H1 (cell line): ENCODE data around the gene RORB. TPM values are rescaled to one million over a fixed set of nuclear protein-coding genes. Genes with fewer than 3 reads are reported as not detected.

Source experiments
- CTCF ChIA-PET: fragments of 300-600 bp; sonication (Branson Sonifier 250); formaldehyde crosslinking; loops from one replicate; lab custom pipeline; 2021; ENCODE audit not compliant: partially characterized antibody; lab: Charles Lee
- POLR2A ChIA-PET: fragments of 300-600 bp; sonication (Branson Sonifier 250); formaldehyde crosslinking; loops from one replicate; lab custom pipeline; 2021; ENCODE audit warnings: inconsistent platforms; ENCODE audit not compliant: partially characterized antibody; lab: Charles Lee
- DNase-seq, 2 experiments: peaks; one replicate each; pipeline versions ENCODE4 v3.0.0 to v3.0.0-alpha.2; 2010 to 2022; ENCODE audit warnings: low spot score in 2 of 2, low read depth in 1 of 2, mixed read lengths in 1 of 2
- FAIRE-seq: peaks from 2 replicates; lab custom pipeline; 2011; peaks lifted over from hg19 to GRCh38; lab: Jason Lieb, UNC
- H2AFZ ChIP-seq: 2 replicates; pipeline ENCODE4 v1.8.1; 2012; ENCODE audit warnings: low read length, inconsistent platforms
- H2AK5ac ChIP-seq: 2 replicates; pipeline ENCODE4 v1.6.1; 2013; ENCODE audit warnings: low read depth, low read length
- H2BK120ac ChIP-seq: replicated peaks from 2 replicates; pipeline ENCODE3; 2013; ENCODE audit warnings: low read depth, low read length, inconsistent platforms
- H2BK12ac ChIP-seq: 2 replicates; pipeline ENCODE4 v1.6.1; 2013; ENCODE audit warnings: low read depth, low read length
- H2BK15ac ChIP-seq: 2 replicates; pipeline ENCODE4 v1.6.1; 2013; ENCODE audit warnings: low read length
- H2BK20ac ChIP-seq: 2 replicates; pipeline ENCODE4 v1.6.1; 2013; ENCODE audit warnings: low read length
- H2BK5ac ChIP-seq: 2 replicates; pipeline ENCODE4 v1.6.1; 2013; ENCODE audit warnings: low read depth, low read length
- H3K14ac ChIP-seq: 2 replicates; pipeline ENCODE4 v1.6.1; 2013; ENCODE audit warnings: inconsistent platforms; ENCODE audit not compliant: insufficient read length
- H3K18ac ChIP-seq: 2 replicates; pipeline ENCODE4 v1.6.1; 2013; ENCODE audit warnings: low read length; ENCODE audit errors: extremely low read depth
- H3K23ac ChIP-seq: 2 replicates; pipeline ENCODE4 v1.6.1; 2013; ENCODE audit warnings: inconsistent platforms; ENCODE audit not compliant: insufficient read length
- H3K23me2 ChIP-seq: 2 replicates; pipeline ENCODE4 v1.6.1; 2013; ENCODE audit warnings: low read depth, low read length
- H3K27ac ChIP-seq: 2 replicates; pipeline ENCODE4 v1.6.1; 2011; ENCODE audit warnings: low read depth, low read length, inconsistent platforms
- H3K27me3 ChIP-seq, 4 experiments: replicated peaks in 1 of 4; 1 replicate in 1 of 4; 2 replicates in 3 of 4; pipeline versions ENCODE4 v1.6.1 to v1.8.1; 2011 to 2013; ENCODE audit warnings: low read length in 3 of 4, mild to moderate bottlenecking in 3 of 4, inconsistent platforms in 2 of 4, mixed read lengths in 2 of 4, moderate library complexity in 1 of 4; ENCODE audit not compliant: control insufficient read depth in 3 of 4, insufficient read depth in 3 of 4; ENCODE audit errors: extremely low read depth in 1 of 4
- H3K36me3 ChIP-seq, 4 experiments: 2 replicates each; pipeline versions ENCODE4 v1.6.1 to v1.8.1; 2011 to 2013; ENCODE audit warnings: mild to moderate bottlenecking in 4 of 4, low read length in 3 of 4, moderate library complexity in 2 of 4, control low read depth in 1 of 4, inconsistent platforms in 1 of 4; ENCODE audit not compliant: insufficient read depth in 4 of 4, control insufficient read depth in 2 of 4
- H3K4ac ChIP-seq: replicated peaks from 2 replicates; pipeline ENCODE3; 2013; ENCODE audit warnings: low read length, low read depth, mixed read lengths, inconsistent platforms; ENCODE audit not compliant: insufficient read length
- H3K4me1 ChIP-seq, 4 experiments: replicated peaks in 1 of 4; 1 replicate in 1 of 4; 2 replicates in 3 of 4; pipeline versions ENCODE4 v1.6.1 to v1.8.1; 2011 to 2013; ENCODE audit warnings: low read length in 3 of 4, inconsistent platforms in 2 of 4, mixed read lengths in 1 of 4; ENCODE audit not compliant: insufficient read depth in 4 of 4, control insufficient read depth in 3 of 4
- H3K4me2 ChIP-seq, 2 experiments: 2 replicates each; pipeline versions ENCODE4 v1.6.1 to v1.8.1; 2011 to 2013; ENCODE audit warnings: low read depth in 2 of 2, low read length in 2 of 2, control low read depth in 1 of 2, inconsistent platforms in 1 of 2, mild to moderate bottlenecking in 1 of 2; ENCODE audit not compliant: insufficient read depth in 1 of 2
- H3K4me3 ChIP-seq, 4 experiments: fragments of 200-600, 300-600 bp in 1 of 4; sonication (generic), shearing (Covaris generic), sonication (Bioruptor Twin) in 1 of 4; 2 replicates each; pipeline versions ENCODE4 v1.5.1 to v1.8.1; 2011 to 2016; ENCODE audit warnings: low read length in 4 of 4, low read depth in 3 of 4, control low read depth in 2 of 4, inconsistent platforms in 2 of 4, mild to moderate bottlenecking in 2 of 4, mixed read lengths in 1 of 4, moderate library complexity in 1 of 4; ENCODE audit not compliant: insufficient read depth in 2 of 4; ENCODE audit errors: extremely low read depth in 1 of 4
- H3K56ac ChIP-seq: replicated peaks from 2 replicates; pipeline ENCODE3; 2013; ENCODE audit warnings: low read depth, mild to moderate bottlenecking, mixed read lengths, low read length, inconsistent platforms; ENCODE audit not compliant: insufficient read length
- H3K79me1 ChIP-seq: 2 replicates; pipeline ENCODE4 v1.6.1; 2013; ENCODE audit warnings: low read depth, low read length, control low read depth
- H3K79me2 ChIP-seq, 2 experiments: 2 replicates each; pipeline versions ENCODE4 v1.6.1 to v1.8.1; 2012 to 2013; ENCODE audit warnings: low read length in 2 of 2, mild to moderate bottlenecking in 2 of 2, inconsistent platforms in 1 of 2; ENCODE audit not compliant: insufficient read depth in 2 of 2, control insufficient read depth in 1 of 2
- H3K9ac ChIP-seq, 4 experiments: replicated peaks in 1 of 4; 1 replicate in 1 of 4; 2 replicates in 3 of 4; pipeline versions ENCODE4 v1.6.1 to v1.8.1; 2011 to 2013; ENCODE audit warnings: low read depth in 3 of 4, low read length in 3 of 4, control low read depth in 2 of 4, mild to moderate bottlenecking in 2 of 4, moderate library complexity in 2 of 4, inconsistent platforms in 1 of 4; ENCODE audit errors: extremely low read depth in 1 of 4
- H3K9me3 ChIP-seq, 2 experiments: 2 replicates each; pipeline versions ENCODE4 v1.6.1 to v1.8.1; 2012 to 2013; ENCODE audit warnings: mild to moderate bottlenecking in 2 of 2, moderate library complexity in 2 of 2, control low read depth in 1 of 2, inconsistent platforms in 1 of 2, low read depth in 1 of 2, low read length in 1 of 2, mixed read lengths in 1 of 2; ENCODE audit not compliant: insufficient read depth in 2 of 2
- H4K20me1 ChIP-seq, 2 experiments: replicated peaks in 1 of 2; 2 replicates each; pipeline versions ENCODE3 to v1.8.1; 2011 to 2013; ENCODE audit warnings: inconsistent platforms in 2 of 2, low read length in 2 of 2, mild to moderate bottlenecking in 1 of 2; ENCODE audit not compliant: insufficient read depth in 2 of 2, control insufficient read depth in 1 of 2
- H4K5ac ChIP-seq: 2 replicates; pipeline ENCODE4 v1.6.1; 2013; ENCODE audit warnings: low read length, low read depth, mixed read lengths, inconsistent platforms; ENCODE audit not compliant: insufficient read length
- H4K8ac ChIP-seq: 2 replicates; pipeline ENCODE4 v1.8.0; 2013; ENCODE audit warnings: mild to moderate bottlenecking, moderate library complexity, low read length, inconsistent platforms; ENCODE audit not compliant: insufficient read depth; ENCODE audit errors: extremely low read depth
- H4K91ac ChIP-seq: replicated peaks from 2 replicates; pipeline ENCODE3; 2013; ENCODE audit warnings: low read length, mixed read lengths, inconsistent platforms; ENCODE audit not compliant: insufficient read length
- BCL11A ChIP-seq, 2 experiments: IDR thresholded peaks; one replicate each; pipeline ENCODE4 v1.6.1; 2011; ENCODE audit warnings: low read depth in 2 of 2, low read length in 2 of 2, mild to moderate bottlenecking in 2 of 2
- EZH2 ChIP-seq: fragments of 200-600 bp; sonication (generic); IDR thresholded peaks from 2 replicates; pipeline ENCODE4 v1.7.1; 2012; ENCODE audit warnings: low read depth, mild to moderate bottlenecking, moderate library complexity, low read length, inconsistent platforms; ENCODE audit not compliant: severe bottlenecking
- HDAC2 ChIP-seq, 2 experiments: fragments of 300-600 bp in 1 of 2; sonication (generic) in 1 of 2; IDR thresholded peaks; 2 replicates each; pipeline ENCODE4 v1.6.1; 2011 to 2012; ENCODE audit warnings: low read depth in 2 of 2, low read length in 2 of 2, mild to moderate bottlenecking in 2 of 2, moderate library complexity in 2 of 2, borderline replicate concordance in 1 of 2, inconsistent platforms in 1 of 2
- KDM1A ChIP-seq: fragments of 200-600, 300-600 bp; sonication (generic); IDR thresholded peaks from 2 replicates; pipeline ENCODE4 v1.7.1; 2016; ENCODE audit warnings: mild to moderate bottlenecking, low read length, borderline replicate concordance
- POU5F1 ChIP-seq: IDR thresholded peaks from 2 replicates; pipeline ENCODE4 v1.6.1; 2011; ENCODE audit warnings: low read depth, mild to moderate bottlenecking, low read length, moderate library complexity
- SIN3A ChIP-seq, 2 experiments: IDR thresholded peaks in 1 of 2; conservative IDR thresholded peaks in 1 of 2; 2 replicates each; pipeline ENCODE4 v1.6.1; 2011 to 2012; ENCODE audit warnings: low read length in 2 of 2, improper control_type of control experiment in 1 of 2, low read depth in 1 of 2, mild to moderate bottlenecking in 1 of 2
- SP4 ChIP-seq: IDR thresholded peaks from 2 replicates; pipeline ENCODE4 v1.6.1; 2012; ENCODE audit warnings: low read length, inconsistent platforms
- WGBS, 2 experiments: shearing (Covaris generic) in 1 of 2; methylation state at CpG; one replicate each; pipeline versions ENCODE4 v1.1.6 to v1.1.7; 2013 to 2015; ENCODE audit warnings: low lambda C conversion rate in 2 of 2, mixed read lengths in 2 of 2, inconsistent platforms in 1 of 2, low coverage in 1 of 2, missing lambda C conversion rate in 1 of 2; ENCODE audit not compliant: insufficient replicate concordance in 2 of 2, insufficient coverage in 1 of 2, insufficient read length in 1 of 2; ENCODE audit errors: extremely low coverage in 1 of 2, missing lambda C conversion rate in 1 of 2; 5-methylcytosine and 5-hydroxymethylcytosine counted together
- polyA plus RNA-seq, 7 experiments: library from polyadenylated mRNA; depleted of rRNA in 3 of 7; stranded (reverse) in 5 of 7; unstranded in 2 of 7; fragments of >200 nt in 5 of 7; fragments of 200-250 nt in 2 of 7; gene quantifications; 1 replicate in 5 of 7; 2 replicates in 1 of 7; 4 replicates in 1 of 7; pipeline versions ENCODE4 v1.2.1 to v1.2.3, GENCODE V29; 2011 to 2013; ENCODE audit warnings: missing spikeins in 2 of 7, mixed read lengths in 2 of 7
- total RNA-seq: library from RNA; stranded (reverse); fragmentation: NEBNext Ultra II Directional; extraction: Animal tissue kit (Norgen Biotek cat#: 25700); gene quantifications from 2 replicates; pipeline ENCODE4 v1.2.1, GENCODE V29; 2021

RORB gene
- total and polyA plus RNA-seq, 2 of the 8 experiments (the other 6 are each of a cell fraction or from before 2014, with no cell fraction given), result 2.3 to 7.1 TPM

GRCh38 chr9:74494490-74494889 is 2.6 kb upstream of the RORB start:
- H3K4me1 ChIP-seq, result peaks cover 0 to 16% (median 5%) of the 10 kb centered on the region in 4 experiments; a peak in 5 of 7 replicates
- no peak overlapping the region for H3K23ac ChIP-seq
- H3K27me3 ChIP-seq, result peaks cover 0 to 14% (median 11%) of the 10 kb centered on the region in 4 experiments; a peak in 5 of 7 replicates
- H3K14ac ChIP-seq, result no peak overlapping the region
- DNase-seq (no peak), FAIRE-seq (peak; percentile 32)
- H4K8ac ChIP-seq, result no peak overlapping the region
- H4K5ac ChIP-seq, result no peak overlapping the region
- no peaks in the 10 kb centered on the region; a peak in 1 of 4 replicates for H3K79me2 ChIP-seq
- no peak overlapping the region for H4K91ac ChIP-seq
- no peak overlapping the region for H2BK12ac ChIP-seq
- H3K56ac ChIP-seq, result no peak overlapping the region
- no peak overlapping the region for H3K4ac ChIP-seq
- no peaks in the 10 kb centered on the region for H3K36me3 ChIP-seq
- no peak overlapping the region for H2BK5ac ChIP-seq
- peaks cover 25% of the 10 kb centered on the region for H3K23me2 ChIP-seq
- H3K9me3 ChIP-seq, result no peaks in the 10 kb centered on the region
- no peak overlapping the region for H3K9ac ChIP-seq
- no peak overlapping the region for H2BK120ac ChIP-seq
- no peak overlapping the region for H3K27ac ChIP-seq
- H2AK5ac ChIP-seq, result no peak overlapping the region
- H2AFZ ChIP-seq, result no peak overlapping the region
- no peaks in the 10 kb centered on the region for H4K20me1 ChIP-seq
- CTCF ChIA-PET, result interaction anchor here (0.6 to 1.3 kb wide), 2 partner anchors 11 to 95 kb away, joined by 3 read pairs; no protein-coding TSS in a partner anchor
- H3K18ac ChIP-seq, result no peak overlapping the region
- WGBS, 2 experiments, result 69% methylated on average over 1 of the region's 1 CpG; no CpG with 5 or more reads in 1 of the 2 experiments
- no peak overlapping the region for H2BK15ac ChIP-seq
- peak overlapping the region in 1 of 4 experiments; percentile 25; a peak in 2 of 8 replicates for H3K4me3 ChIP-seq
- TF ChIP-seq SP4 (no peak), SIN3A (conservative IDR thresholded peaks at IDR 0.05 in 1 of 2, IDR thresholded peaks at IDR 0.05 in 1 of 2; ENCODE audit: low read depth in 1 of 2, low read length in 2 of 2) (peak; percentile 34 to 64; a peak in 1 of 4 replicates), HDAC2 (IDR thresholded peaks at IDR 0.05; ENCODE audit: borderline replicate concordance in 1 of 2, low read depth in 2 of 2, low read length in 2 of 2) (no peak), BCL11A (IDR thresholded peaks at IDR 0.05; ENCODE audit: low read depth in 2 of 2, low read length in 2 of 2) (no peak), POU5F1 (no peak), KDM1A (no peak), EZH2 (no peak)
- H3K4me2 ChIP-seq, result peak overlapping the region in 1 of 2 experiments; percentile 48; a peak in 2 of 4 replicates
- POLR2A ChIA-PET, result interaction anchor here (0.6 kb wide), 1 partner anchor 133 kb away, joined by 4 read pairs; no protein-coding TSS in a partner anchor
- no peaks in the 10 kb centered on the region for H3K79me1 ChIP-seq
- H2BK20ac ChIP-seq, result no peak overlapping the region
